ENCODE data around the gene ATP6AP2. TPM values are rescaled to one million over a fixed set of nuclear protein-coding genes. Genes with fewer than 3 reads are reported as not detected.

Gene ATP6AP2
- total and polyA plus RNA-seq, 2 of the 8 experiments (the other 6 are each of a cell fraction or from before 2014, with no cell fraction given): 66.0 to 86.2 TPM

DNA sequence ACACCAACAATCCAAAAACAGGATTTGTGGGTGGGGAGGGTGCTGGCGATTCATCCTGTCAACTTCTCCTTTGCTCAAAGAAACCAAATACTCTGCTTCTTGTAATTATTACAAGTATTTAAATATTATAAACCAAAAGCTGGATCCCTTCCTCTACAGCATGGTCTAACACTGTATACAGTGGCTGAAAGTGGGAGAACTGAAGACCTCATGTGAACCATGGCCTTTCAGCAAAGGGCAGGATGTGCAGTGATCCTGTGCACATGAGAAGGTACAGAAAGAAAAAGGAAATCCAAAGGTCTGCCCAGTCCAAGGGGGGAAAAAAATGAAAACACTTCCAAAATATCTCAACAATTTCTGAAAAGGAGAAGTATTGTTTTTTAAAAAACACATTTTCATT, 71.9 kb downstream of the ATP6AP2 start (continued):
- no peak for TF ChIP-seq RBBP5 (IDR thresholded peaks at IDR 0.05; ENCODE audit: borderline replicate concordance, low read depth, low read length)
- TF ChIP-seq BCL11A (IDR thresholded peaks at IDR 0.05; ENCODE audit: low read depth in 2 of 2, low read length in 2 of 2): no peak
- TF ChIP-seq SRF (IDR thresholded peaks at IDR 0.05; ENCODE audit: low read depth, low read length): no peak
